ENCODE data around the gene SLC41A3. TPM values are rescaled to one million over a fixed set of nuclear protein-coding genes. Genes with fewer than 3 reads are reported as not detected.

The SLC41A3 gene
- total and polyA plus RNA-seq, 12 donors, result 40.8 to 140 (median 74.4) TPM

DNA sequence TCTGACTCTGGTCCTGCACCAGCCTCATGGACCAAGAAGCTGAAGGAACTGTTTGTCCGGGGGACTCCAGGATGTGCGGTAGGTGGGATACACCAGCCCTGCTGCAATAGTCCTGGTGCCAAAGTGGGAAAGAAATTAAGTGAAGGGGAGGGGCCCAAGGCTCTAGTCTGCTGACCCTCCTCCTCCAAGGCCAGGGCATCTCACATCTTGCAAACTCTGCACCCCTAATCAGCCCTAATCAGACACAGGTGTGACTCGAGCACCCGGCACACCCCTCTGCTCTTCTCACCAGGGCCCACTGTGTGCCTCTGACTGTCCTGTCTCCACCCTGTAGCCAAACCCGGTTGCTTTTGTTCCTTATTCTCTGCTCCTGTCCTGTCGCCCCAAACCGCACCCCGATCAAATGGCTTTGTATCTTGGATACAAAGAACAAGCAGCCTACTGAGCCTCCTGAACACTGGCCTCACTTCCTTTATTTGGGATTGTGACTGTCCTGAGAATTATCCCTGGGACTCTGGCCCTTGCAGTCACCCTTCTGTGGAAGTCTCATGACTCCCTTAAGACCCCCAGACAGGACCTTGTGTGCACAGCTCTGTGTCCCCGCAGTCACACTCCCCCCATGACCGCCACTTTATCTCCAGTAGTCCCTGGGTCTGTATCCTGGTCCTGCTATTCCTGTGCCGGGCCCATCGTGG lies 26.7 kb upstream of the SLC41A3 start:
- no peak for TF ChIP-seq POLR2A (IDR thresholded peaks at IDR 0.05)
- TF ChIP-seq, protein P1, sequence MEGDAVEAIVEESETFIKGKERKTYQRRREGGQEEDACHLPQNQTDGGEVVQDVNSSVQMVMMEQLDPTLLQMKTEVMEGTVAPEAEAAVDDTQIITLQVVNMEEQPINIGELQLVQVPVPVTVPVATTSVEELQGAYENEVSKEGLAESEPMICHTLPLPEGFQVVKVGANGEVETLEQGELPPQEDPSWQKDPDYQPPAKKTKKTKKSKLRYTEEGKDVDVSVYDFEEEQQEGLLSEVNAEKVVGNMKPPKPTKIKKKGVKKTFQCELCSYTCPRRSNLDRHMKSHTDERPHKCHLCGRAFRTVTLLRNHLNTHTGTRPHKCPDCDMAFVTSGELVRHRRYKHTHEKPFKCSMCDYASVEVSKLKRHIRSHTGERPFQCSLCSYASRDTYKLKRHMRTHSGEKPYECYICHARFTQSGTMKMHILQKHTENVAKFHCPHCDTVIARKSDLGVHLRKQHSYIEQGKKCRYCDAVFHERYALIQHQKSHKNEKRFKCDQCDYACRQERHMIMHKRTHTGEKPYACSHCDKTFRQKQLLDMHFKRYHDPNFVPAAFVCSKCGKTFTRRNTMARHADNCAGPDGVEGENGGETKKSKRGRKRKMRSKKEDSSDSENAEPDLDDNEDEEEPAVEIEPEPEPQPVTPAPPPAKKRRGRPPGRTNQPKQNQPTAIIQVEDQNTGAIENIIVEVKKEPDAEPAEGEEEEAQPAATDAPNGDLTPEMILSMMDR (IDR thresholded peaks at IDR 0.05), result no peak
- 93 to 98% (median 93%) methylated on average over 12 of the region's 12 CpGs for WGBS, 4 donors
- Histone ChIP-seq H3K9me3 (replicated peaks in 1 of 3) (no peaks in the 10 kb centered on the region), H3K27ac (no peak overlapping the region), H3K36me3 (replicated peaks in 1 of 2) (no peaks in the 10 kb centered on the region), H3K4me3 (no peak overlapping the region), H3K4me1 (replicated peaks in 1 of 2) (no peaks in the 10 kb centered on the region), H3K27me3 (no peaks in the 10 kb centered on the region)
- intact Hi-C loops (cut with DNase I), result no loop called here
- DNase-seq, result peak in 1 of 7 donors; percentile 37

DNA sequence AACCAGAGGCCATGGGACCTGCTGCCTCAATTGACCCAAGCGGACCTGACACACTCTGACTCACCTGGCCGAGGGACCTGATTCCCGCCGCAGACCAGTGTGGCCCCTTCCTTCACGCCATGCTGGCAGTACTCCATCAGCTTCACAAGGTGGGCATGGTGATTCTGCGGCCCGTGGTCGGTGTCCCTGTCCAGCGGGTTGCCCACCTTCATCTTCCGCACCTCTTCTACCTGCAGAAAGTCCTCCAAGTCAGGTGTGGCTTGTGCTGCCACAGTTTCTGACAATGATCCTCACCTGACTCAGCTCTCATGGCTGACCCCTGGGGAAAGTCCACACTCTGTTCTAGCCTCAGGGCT lies 25.9 kb upstream of the SLC41A3 start:
- TF ChIP-seq POLR2A (IDR thresholded peaks at IDR 0.05), result no peak
- TF ChIP-seq, protein P1 (IDR thresholded peaks at IDR 0.05), result no peak
- peak in 2 of 7 donors; percentile 17 to 46 for DNase-seq
- intact Hi-C loops (cut with DNase I), result no loop called here
- H3K4me3 ChIP-seq, result no peak overlapping the region
- no peaks in the 10 kb centered on the region for H3K27me3 ChIP-seq
- no peaks in the 10 kb centered on the region for H3K36me3 ChIP-seq (replicated peaks in 1 of 2)
- no peaks in the 10 kb centered on the region for H3K9me3 ChIP-seq (replicated peaks in 1 of 3)
- H3K27ac ChIP-seq, result no peak overlapping the region
- WGBS, 4 donors, result 95 to 98% (median 97%) methylated on average over 6 to 10 of the region's 10 CpGs
- H3K4me1 ChIP-seq (replicated peaks in 1 of 2), result no peaks in the 10 kb centered on the region

DNA sequence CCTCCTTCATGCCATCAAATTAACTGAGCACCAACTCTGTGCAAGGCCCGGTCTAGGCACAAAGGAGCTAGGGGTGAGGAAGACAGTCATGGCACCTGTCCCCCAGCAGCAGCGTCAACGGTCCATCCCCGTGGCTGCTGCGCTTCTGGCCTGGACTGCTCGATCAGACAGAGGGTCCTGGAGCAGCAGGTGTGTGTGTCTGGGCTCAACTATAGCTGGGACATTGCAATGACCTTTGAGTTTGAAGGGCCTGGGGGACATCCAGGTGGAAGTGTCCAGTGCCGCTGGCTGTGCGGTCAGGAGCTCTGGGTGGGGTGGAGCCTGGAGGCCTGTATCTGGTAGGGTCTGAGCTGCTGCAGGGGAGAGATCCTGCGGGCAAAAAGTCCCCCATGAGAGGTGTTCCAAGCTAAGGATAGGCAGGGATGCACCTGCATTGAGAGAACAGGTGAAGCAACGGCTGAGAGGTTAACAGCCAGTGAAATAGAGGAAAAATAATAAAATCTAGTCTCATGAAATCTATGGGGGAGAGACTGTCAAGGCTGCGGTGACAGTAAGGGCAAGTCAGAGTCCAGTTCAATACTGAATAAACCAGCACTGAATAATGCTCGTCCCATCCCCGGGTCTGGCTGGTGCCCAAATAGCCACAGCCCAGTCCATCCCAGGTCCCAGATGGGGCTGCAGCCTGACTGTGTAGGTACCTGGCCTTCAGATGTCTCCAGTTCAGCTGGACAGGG lies 25.4 kb upstream of the SLC41A3 start:
- 89 to 95% (median 94%) methylated on average over 8 to 13 of the region's 13 CpGs for WGBS, 4 donors
- TF ChIP-seq, protein P1 (IDR thresholded peaks at IDR 0.05), result no peak
- TF ChIP-seq POLR2A (IDR thresholded peaks at IDR 0.05), result no peak
- H3K9me3 ChIP-seq (replicated peaks in 1 of 3), result no peaks in the 10 kb centered on the region
- no peak overlapping the region for H3K4me3 ChIP-seq
- no peaks in the 10 kb centered on the region for H3K27me3 ChIP-seq
- H3K36me3 ChIP-seq (replicated peaks in 1 of 2), result no peaks in the 10 kb centered on the region
- H3K4me1 ChIP-seq (replicated peaks in 1 of 2), result no peaks in the 10 kb centered on the region
- DNase-seq, result peak in 1 of 7 donors; percentile 25
- no peak overlapping the region for H3K27ac ChIP-seq
- intact Hi-C loops (cut with DNase I), result no loop called here

DNA sequence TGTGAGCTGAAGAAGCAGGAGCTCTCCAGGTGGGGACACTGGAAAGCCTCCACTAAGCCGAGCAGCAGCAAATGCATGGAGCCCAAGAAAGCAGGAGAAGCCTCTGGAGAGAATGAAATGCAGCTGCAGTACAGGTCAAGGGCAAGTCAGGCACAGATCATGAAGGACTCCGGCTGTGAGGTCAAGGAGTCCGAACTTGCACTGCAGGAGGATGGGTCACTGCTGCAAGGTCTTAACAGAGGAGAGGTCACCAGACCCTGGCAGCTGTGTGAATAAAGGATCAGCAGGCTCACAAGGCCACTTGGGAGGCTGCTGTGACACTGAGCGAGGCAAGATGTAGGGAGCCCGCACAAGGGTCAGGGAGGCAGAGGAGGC lies 24.7 kb upstream of the SLC41A3 start:
- TF ChIP-seq, protein P1 (IDR thresholded peaks at IDR 0.05), result no peak
- no peak for TF ChIP-seq POLR2A (IDR thresholded peaks at IDR 0.05)
- intact Hi-C loops (cut with DNase I), result no loop called here

More for the DNA sequence above, 24.7 kb upstream of the SLC41A3 start:
- Histone ChIP-seq H3K9me3 (replicated peaks in 1 of 3) (no peaks in the 10 kb centered on the region), H3K4me1 (replicated peaks in 1 of 2) (no peaks in the 10 kb centered on the region), H3K4me3 (no peak overlapping the region), H3K27ac (no peak overlapping the region), H3K36me3 (replicated peaks in 1 of 2) (no peaks in the 10 kb centered on the region), H3K27me3 (no peaks in the 10 kb centered on the region)
- WGBS, 4 donors, result 43 to 79% (median 72%) methylated on average over 5 of the region's 5 CpGs
- DNase-seq, result peak in 1 of 7 donors; percentile 20

All from adrenal gland (tissue), 12 donors.